Ramos (cell line): ENCODE data around the gene GAPVD1.

Source experiments
- in situ Hi-C: fragments of 300-500 bp; cut with MboI; formaldehyde crosslinking; loops from one replicate; pipeline ENCODE4 v1.14.3; 2022; ENCODE audit warnings: low sequenced_read_pairs; ENCODE audit not compliant: unreplicated experiment

GAPVD1 gene

GRCh38 chr9:125361837-125362531, 100.4 kb downstream of the GAPVD1 start:
- in situ Hi-C loops: no loop called here

DNA sequence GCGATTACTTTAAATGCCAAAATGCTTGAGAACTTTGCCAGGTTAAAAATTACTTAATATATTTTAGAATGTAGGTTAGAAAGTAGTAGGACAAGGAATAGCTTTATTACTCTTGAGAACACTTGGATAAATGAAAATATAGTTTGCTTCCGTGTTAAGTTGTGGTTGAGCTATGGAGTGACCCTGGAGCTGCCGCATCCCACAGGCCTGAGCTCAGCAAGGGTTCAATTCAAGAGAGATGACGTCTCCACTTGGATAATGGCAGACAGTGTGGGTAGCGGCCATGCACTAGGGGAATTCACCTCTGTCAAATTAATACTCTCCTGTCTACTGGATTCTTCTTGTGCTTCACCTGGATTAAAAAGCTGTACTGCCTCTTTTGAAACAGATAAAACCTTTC, 105.0 kb downstream of the GAPVD1 start:
- in situ Hi-C loops: no loop called here

GRCh38 chr9:125370786-125371185, 109.2 kb downstream of the GAPVD1 start:
- in situ Hi-C loops: loop anchor here (5.0 kb wide), 1 partner anchor 598 kb away; the partner anchor contains the start of gene NR6A1

GRCh38 chr9:125372441-125373226, 111.0 kb downstream of the GAPVD1 start:
- in situ Hi-C loops: loop anchor here (5.0 kb wide), 1 partner anchor 600 kb away; the partner anchor contains the start of gene NR6A1

DNA sequence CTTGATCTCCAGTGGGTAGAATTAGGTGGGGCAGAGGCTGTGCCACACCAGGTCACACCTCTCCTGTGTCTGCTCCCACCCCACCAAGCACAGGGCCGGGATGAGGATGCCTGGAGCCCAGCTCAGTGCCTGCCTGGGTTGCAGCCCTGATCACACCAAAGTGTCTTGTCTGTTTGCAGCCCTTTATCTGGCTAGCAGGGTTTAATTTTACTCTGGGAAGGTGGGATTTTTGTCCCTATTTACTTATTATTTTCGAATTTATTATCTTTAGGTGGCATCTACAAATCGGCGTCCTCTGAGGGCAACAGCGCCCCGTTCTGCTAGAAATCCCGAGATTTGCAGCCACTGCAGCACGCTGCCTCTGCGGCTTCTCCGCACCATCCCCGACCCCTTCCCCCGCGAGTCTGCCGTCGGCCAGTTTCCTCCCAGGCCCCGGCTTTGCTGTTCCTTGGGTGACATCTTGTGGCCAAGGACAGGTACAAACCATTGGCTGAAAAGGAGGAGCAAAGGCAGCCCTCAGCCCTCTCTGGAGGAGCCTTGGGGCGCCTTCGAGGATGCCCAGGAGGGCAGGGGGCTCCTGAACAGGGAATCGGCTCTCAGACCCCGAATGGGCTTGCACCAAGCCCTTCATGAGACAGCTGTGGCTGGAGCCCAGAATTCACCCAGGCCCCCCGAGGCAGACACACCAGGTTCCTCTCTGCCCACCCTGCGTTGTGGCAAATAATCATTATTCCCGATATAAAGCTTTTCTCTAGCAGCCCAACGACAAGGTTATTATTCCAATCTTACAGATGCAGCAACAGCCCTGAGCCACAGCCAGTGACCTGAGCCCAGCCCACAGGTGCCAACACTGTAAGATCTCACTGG, 113.0 kb downstream of the GAPVD1 start:
- in situ Hi-C loops: loop anchor here (5.0 kb wide), 1 partner anchor 602 kb away; the partner anchor contains the start of gene NR6A1

DNA sequence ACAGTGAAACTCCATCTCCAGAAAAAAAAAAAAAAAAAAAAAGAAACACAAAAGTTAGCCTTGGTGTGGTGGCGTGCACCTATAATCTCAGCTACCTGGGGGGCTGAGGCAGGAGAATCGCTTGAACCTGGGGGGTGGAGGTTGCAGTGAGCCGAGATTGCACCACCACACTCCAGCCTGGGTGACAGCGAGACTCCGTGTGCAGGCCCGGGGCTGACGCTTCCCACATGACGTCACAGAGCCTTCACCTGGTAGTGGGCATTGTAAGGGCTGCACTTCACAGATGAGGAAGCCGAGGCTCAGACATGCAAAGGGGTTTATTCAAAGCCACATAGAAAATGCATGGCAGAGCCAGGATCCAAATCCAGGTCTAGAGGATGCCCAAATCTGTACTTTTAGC, 114.2 kb downstream of the GAPVD1 start:
- in situ Hi-C loops: no loop called here

- in situ Hi-C loops: no loop called here
These were observed 114.9 kb downstream of the GAPVD1 start for GRCh38 chr9:125376261-125377226.

DNA sequence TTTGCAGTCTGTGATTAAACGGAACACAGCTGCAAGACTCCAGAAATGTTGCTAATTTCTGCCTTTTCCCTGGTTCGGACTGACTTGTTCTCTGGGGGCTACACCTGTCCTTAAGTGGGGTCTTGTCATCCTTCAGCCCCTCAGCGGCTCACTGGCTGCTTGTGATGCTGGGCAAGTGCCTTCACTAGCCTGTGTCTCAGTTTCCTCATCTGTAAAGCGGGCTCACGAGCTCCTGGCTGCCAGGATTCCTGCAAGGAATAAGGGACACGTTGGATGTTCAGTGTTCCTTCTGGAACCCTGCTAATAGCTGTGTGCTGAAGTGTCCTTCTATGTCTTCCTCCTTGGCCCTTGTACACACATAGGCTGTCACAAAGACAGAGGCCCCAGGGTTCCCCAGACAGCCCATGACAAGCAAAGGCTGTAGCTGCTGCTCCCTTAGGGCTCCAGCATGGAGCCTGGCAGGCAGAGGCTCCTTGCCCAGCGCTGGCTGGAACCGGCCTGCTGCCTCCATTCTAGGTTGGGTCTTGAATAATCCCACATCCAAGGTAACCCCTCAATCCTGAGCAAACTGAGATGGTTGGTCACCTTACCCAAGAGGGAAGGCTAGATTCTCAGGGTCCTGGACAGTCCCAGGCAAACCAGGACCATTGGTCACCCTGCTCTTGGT, 116.1 kb downstream of the GAPVD1 start:
- in situ Hi-C loops: no loop called here

- in situ Hi-C loops: no loop called here
These were observed 117.2 kb downstream of the GAPVD1 start for GRCh38 chr9:125378778-125379177.

DNA sequence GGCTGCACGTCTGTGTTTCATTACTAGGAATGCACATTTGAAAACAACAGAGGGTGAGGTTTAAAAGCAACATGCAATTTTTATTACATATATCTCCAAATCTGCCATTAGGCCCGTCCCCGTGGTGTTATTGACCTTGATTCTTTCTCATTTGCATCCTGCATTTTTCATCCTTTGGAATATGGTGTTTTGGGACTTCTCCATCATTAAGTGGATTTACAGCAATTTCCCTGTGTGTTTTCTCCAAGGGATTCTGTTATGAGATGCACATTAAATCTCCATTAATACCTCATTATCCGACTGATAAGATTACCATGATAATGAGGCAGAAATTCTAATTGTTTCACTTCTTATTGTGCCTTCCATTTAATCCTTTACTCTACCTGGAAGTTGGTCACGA, 117.6 kb downstream of the GAPVD1 start:
- in situ Hi-C loops: no loop called here

GRCh38 chr9:125380406-125380805, 118.8 kb downstream of the GAPVD1 start:
- in situ Hi-C loops: no loop called here

- in situ Hi-C loops: no loop called here
These were observed 126.4 kb downstream of the GAPVD1 start for GRCh38 chr9:125387861-125388524.

DNA sequence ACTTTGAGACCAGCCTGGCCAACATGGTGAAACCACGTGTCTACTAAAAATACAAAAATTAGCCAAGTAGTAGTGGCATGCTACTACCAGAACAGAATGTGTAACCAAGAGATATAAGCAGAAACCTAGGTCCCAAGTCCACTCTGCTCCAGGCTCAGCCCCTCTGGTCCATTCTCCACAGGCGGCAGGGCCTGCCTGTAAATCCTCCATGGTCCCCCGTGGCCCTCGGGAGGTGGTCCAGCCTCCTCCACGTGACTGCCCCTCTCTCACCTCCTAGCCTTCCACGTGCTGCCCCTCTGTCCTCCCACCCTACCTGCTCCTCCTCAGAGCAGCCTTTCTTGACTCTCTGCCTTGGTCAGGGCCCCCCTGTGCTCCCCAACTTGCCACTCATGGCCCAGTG, 127.4 kb downstream of the GAPVD1 start:
- in situ Hi-C loops: no loop called here

GRCh38 chr9:125391704-125392103, 130.1 kb downstream of the GAPVD1 start:
- in situ Hi-C loops: no loop called here

DNA sequence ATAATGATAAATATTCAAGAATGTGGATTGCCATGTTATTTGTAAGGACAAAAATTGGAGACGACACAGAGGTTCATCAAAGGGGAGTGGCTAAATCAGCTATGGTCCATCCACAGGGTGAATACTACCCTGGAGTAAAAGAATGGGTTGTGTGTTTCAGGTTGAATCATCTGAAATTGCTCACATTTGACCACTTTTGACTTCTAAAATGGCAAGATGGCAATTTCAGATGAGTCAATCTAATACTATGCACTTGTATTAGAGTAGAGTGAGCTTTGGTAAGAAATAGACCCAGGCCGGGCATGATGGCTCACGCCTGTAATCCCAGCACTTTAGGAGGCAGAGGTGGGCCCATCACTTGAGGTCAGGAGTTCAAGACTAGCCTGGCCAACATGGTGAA, 131.8 kb downstream of the GAPVD1 start:
- in situ Hi-C loops: no loop called here

DNA sequence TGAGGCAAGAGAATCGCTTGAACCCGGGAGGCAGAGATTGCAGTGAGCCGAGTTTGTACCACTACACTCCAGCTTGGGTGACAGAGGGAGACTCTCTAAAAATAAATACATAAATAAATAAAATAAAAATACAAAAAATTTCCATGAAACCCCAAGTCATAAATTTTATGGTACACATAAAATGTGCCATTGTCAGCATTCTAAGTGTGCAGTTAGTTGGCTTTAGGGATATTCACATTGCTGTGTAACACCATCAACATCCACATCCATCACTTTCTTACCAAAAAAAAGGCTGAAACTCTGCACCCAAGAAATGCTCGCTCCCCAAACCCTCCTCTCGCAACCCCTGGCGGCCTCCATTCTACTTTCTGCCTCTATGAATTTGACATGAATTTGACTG, 135.2 kb downstream of the GAPVD1 start:
- in situ Hi-C loops: no loop called here

GRCh38 chr9:125397736-125398135, 136.1 kb downstream of the GAPVD1 start:
- in situ Hi-C loops: no loop called here

GRCh38 chr9:125398243-125398642, 136.6 kb downstream of the GAPVD1 start:
- in situ Hi-C loops: no loop called here
